Measurements from ENCODE around the gene FZD2.

Gene FZD2

GRCh38 chr17:44604768-44605485, 47.6 kb downstream of the FZD2 start:
- no peak for DNase-seq (ENCODE audit: insufficient read length)
- no peak for FAIRE-seq
- no peak for TF ChIP-seq TAF1 (IDR thresholded peaks at IDR 0.05; ENCODE audit: borderline replicate concordance, low read depth, low read length)
- no peak for TF ChIP-seq POLR2AphosphoS5 (IDR thresholded peaks at IDR 0.05; ENCODE audit: low read depth, low read length)
- no peak for TF ChIP-seq POLR2A (IDR thresholded peaks at IDR 0.05; ENCODE audit: low read depth, low read length)

- DNase-seq (ENCODE audit: insufficient read length) (no peak), FAIRE-seq (no peak)
- TF ChIP-seq POLR2A (IDR thresholded peaks at IDR 0.05; ENCODE audit: low read depth, low read length) = no peak
- TF ChIP-seq POLR2AphosphoS5 (IDR thresholded peaks at IDR 0.05; ENCODE audit: low read depth, low read length) = no peak
- no peak for TF ChIP-seq TAF1 (IDR thresholded peaks at IDR 0.05; ENCODE audit: borderline replicate concordance, low read depth, low read length)
Observed at GRCh38 chr17:44606658-44607057, 49.4 kb downstream of the FZD2 start.

DNA sequence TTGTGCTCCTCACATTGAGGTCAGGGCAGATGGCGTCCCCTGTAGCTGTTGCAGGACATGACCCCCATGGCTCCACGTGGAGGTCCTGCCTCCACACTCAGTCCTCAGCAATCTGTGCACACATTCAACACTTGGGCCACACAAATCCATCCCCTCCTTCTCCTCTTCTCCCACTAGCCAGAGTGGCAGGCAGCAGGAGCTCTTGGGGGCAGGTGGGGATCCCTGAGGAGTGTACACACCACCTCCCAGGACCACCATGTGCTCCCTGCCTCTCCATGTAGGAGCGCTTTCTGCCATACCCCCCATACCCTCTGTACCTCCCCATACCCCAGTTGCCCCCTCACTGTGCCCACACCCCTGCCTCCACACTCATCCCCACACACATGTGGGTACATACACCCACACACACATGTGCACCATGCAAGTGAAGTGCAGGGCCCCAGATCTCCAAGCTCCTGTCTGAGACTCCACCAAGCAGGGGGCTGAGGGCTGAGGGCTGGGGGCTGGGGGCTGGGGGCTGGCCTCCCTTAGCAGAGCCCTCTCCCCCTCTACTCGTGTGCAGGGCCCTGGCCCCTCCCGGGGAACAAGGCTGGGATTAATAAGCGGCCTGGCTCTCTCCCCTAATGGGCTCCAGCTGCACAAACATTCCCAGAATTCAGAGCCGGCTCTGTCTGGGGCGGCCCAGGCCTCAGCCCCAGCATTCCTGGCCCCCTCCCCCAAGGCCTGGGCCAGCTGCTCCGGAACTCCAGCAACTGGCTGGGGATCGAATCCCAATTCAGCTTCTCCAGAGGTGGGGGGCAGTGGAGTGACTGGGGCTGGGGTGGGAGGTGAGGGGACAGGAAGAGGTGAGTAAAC, 50.8 kb downstream of the FZD2 start:
- no peak for DNase-seq (ENCODE audit: insufficient read length)
- no peak for FAIRE-seq
- TF ChIP-seq POLR2AphosphoS5 (IDR thresholded peaks at IDR 0.05; ENCODE audit: low read depth, low read length) = no peak
- TF ChIP-seq TAF1 (IDR thresholded peaks at IDR 0.05; ENCODE audit: borderline replicate concordance, low read depth, low read length) = no peak
- TF ChIP-seq POLR2A (IDR thresholded peaks at IDR 0.05; ENCODE audit: low read depth, low read length) = no peak

DNA sequence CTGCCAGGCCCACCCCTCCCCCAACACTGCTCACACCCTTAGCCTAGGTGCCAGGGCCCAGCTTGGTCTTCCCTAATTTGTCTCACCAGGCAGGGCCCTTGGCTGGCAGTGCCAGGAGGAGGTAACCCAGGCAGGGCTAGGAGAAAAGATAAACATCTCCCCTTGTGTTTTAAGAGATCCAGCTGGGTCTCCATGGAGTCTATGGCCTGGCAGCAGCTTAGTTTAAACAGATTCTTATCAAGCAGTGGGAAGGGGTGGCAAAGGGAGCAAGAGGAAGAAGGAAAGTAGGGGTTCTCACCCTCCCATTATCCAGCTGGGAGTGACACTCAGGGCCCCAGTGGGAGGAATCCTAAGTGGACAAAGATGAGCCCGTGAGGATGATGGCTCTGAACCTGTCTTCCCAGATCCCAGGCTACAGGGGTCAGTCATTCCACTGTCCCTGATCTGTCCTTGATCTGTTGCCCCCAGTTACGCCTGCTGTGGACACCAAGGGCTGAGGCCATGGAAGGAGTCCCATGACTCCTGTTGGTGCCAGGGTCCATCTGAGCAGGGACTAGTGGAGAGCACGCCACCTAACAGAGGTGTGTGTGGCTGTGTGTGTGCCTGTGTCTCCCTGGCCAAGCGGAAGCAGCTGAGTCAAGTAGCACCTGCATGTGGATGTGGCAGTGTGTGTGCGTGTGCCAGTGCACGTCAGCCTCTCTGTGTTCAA, 51.6 kb downstream of the FZD2 start:
- no peak for TF ChIP-seq POLR2A (IDR thresholded peaks at IDR 0.05; ENCODE audit: low read depth, low read length)
- TF ChIP-seq POLR2AphosphoS5 (IDR thresholded peaks at IDR 0.05; ENCODE audit: low read depth, low read length) = no peak
- TF ChIP-seq TAF1 (IDR thresholded peaks at IDR 0.05; ENCODE audit: borderline replicate concordance, low read depth, low read length) = no peak
- DNase-seq (ENCODE audit: insufficient read length) (no peak), FAIRE-seq (no peak)

GRCh38 chr17:44610331-44610730, 53.0 kb downstream of the FZD2 start:
- no peak for FAIRE-seq
- no peak for TF ChIP-seq TAF1 (IDR thresholded peaks at IDR 0.05; ENCODE audit: borderline replicate concordance, low read depth, low read length)
- no peak for TF ChIP-seq POLR2AphosphoS5 (IDR thresholded peaks at IDR 0.05; ENCODE audit: low read depth, low read length)
- no peak for TF ChIP-seq POLR2A (IDR thresholded peaks at IDR 0.05; ENCODE audit: low read depth, low read length)
- DNase-seq (ENCODE audit: insufficient read length) = no peak
